Measurements from ENCODE around the gene PCDH9.

- TF ChIP-seq, protein P1, sequence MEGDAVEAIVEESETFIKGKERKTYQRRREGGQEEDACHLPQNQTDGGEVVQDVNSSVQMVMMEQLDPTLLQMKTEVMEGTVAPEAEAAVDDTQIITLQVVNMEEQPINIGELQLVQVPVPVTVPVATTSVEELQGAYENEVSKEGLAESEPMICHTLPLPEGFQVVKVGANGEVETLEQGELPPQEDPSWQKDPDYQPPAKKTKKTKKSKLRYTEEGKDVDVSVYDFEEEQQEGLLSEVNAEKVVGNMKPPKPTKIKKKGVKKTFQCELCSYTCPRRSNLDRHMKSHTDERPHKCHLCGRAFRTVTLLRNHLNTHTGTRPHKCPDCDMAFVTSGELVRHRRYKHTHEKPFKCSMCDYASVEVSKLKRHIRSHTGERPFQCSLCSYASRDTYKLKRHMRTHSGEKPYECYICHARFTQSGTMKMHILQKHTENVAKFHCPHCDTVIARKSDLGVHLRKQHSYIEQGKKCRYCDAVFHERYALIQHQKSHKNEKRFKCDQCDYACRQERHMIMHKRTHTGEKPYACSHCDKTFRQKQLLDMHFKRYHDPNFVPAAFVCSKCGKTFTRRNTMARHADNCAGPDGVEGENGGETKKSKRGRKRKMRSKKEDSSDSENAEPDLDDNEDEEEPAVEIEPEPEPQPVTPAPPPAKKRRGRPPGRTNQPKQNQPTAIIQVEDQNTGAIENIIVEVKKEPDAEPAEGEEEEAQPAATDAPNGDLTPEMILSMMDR (IDR thresholded peaks at IDR 0.05) = no peak
- TF ChIP-seq POLR2AphosphoS5 (IDR thresholded peaks at IDR 0.05) = no peak
- TF ChIP-seq POLR2A (IDR thresholded peaks at IDR 0.05) = no peak
- no peak for TF ChIP-seq EP300 (IDR thresholded peaks at IDR 0.05)
These were observed 2.8 kb downstream of the PCDH9 start for GRCh38 chr13:67227131-67227983.

Measured in suprapubic skin (tissue), 4 donors.